GM18502 (cell line): Measurements from ENCODE around the gene SPATA32.

Experiments used
- ATAC-seq: cut with Tn5 transposase; IDR thresholded peaks from one replicate; pipeline ENCODE4 v1.9.1; 2021; ENCODE audit warnings: mild to moderate bottlenecking; ENCODE audit not compliant: unreplicated experiment, poor library complexity

SPATA32 gene

GRCh38 chr17:45221081-45222013, 40.5 kb downstream of the SPATA32 start, which contains the start of gene FMNL1:
FMNL1 (plus strand) TSS chr17:45221885; CDS start chr17:45222125, 240 bp downstream.
- no peak for ATAC-seq

- no peak for ATAC-seq
Measured at GRCh38 chr17:45220079-45220478, 41.8 kb downstream of the SPATA32 start.

- ATAC-seq: no peak
Measured at GRCh38 chr17:45218895-45219661, 42.8 kb downstream of the SPATA32 start.
